Thyroid gland (tissue), 4 donors: Measurements from ENCODE around the gene CKAP5. TPM values are rescaled to one million over a fixed set of nuclear protein-coding genes. Genes with fewer than 3 reads are reported as not detected.
A peak's percentile ranks its signal among the peaks of the same experiment; 100 is the strongest.

Experiments
- DNase-seq, 2 donors: peaks; one replicate each; pipeline ENCODE4 v3.0.0-alpha.2; 2019
- H3K27ac ChIP-seq, 3 donors: fragments of 200-600 bp; sonication (generic); 1 replicate in 2 of 3; 2 replicates in 1 of 3; pipeline ENCODE4 v1.5.1; 2016 to 2019; ENCODE audit warnings: mild to moderate bottlenecking in 1 of 3, moderate library complexity in 1 of 3
- H3K27me3 ChIP-seq: fragments of 200-600 bp; sonication (generic); one replicate; pipeline ENCODE4 v1.5.1; 2019
- H3K36me3 ChIP-seq, 2 donors: fragments of 200-600 bp; sonication (generic); one replicate each; pipeline ENCODE4 v1.5.1; 2016 to 2019
- H3K4me1 ChIP-seq, 2 donors: fragments of 200-600 bp; sonication (generic); one replicate each; pipeline ENCODE4 v1.5.1; 2017 to 2019
- H3K4me3 ChIP-seq, 3 donors: fragments of 200-600 bp; sonication (generic); replicated peaks in 1 of 3; 1 replicate in 2 of 3; 2 replicates in 1 of 3; pipeline ENCODE4 v1.5.1; 2016; ENCODE audit warnings: mild to moderate bottlenecking in 1 of 3
- H3K9me3 ChIP-seq: fragments of 200-600 bp; sonication (generic); one replicate; pipeline ENCODE4 v1.5.1; 2017
- POLR2A ChIP-seq, 2 donors: fragments of 450-650 bp; IDR thresholded peaks; one replicate each; pipeline ENCODE4 v1.6.1; 2017; ENCODE audit warnings: antibody characterized with exemption in 2 of 2, mild to moderate bottlenecking in 2 of 2, moderate library complexity in 1 of 2
- WGBS, 2 donors: methylation state at CpG; one replicate each; pipeline ENCODE4 v1.1.5; 2017; 5-methylcytosine and 5-hydroxymethylcytosine counted together
- intact Hi-C: fragments of 100-400 bp; cut with DNase I; formaldehyde crosslinking; loops from one replicate; pipeline ENCODE4 v1.15.1; 2023
- total RNA-seq, 4 donors: library from RNA; depleted of rRNA; stranded (reverse); fragments of >200 nt; gene quantifications; one replicate each; pipeline ENCODE4 v1.2.3, GENCODE V29; 2016
- TF ChIP-seq, protein P1 (sequence below), 6 experiments: fragments of 200-600 bp in 3 of 6; fragments of 450-650 bp in 3 of 6; sonication (generic) in 3 of 6; IDR thresholded peaks; one replicate each; pipeline ENCODE4 v1.5.1; 2016 to 2019; ENCODE audit warnings: antibody characterized with exemption in 6 of 6, mild to moderate bottlenecking in 2 of 6, inconsistent platforms in 1 of 6, moderate library complexity in 1 of 6

CKAP5 gene
- total RNA-seq, 4 donors from 2014 or later, result 25.3 to 30.1 (median 26.8) TPM

DNA sequence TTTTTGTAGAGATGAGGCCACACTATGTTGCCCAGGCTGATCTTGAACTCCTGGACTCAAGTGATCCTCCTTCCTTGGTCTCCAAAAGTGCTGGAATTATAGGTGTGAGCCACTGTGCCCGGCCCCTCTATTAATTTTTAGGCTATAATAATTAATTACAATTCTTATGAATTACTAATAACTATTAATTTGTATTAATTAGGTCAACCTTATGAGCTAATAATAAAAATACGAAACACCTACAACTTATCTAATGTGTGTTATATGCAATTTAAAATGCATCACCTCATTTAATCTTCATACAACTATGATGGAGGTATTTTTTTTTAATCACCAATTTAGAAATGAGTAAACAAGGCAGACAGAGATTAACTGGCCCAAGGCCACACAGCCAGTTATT lies 46.0 kb upstream of the CKAP5 start:
- Histone ChIP-seq H3K27ac (no peak overlapping the region), H3K4me1 (peaks cover 0 to 15% of the 10 kb centered on the region in 2 donors), H3K9me3 (no peaks in the 10 kb centered on the region), H3K4me3 (no peak overlapping the region), H3K27me3 (no peaks in the 10 kb centered on the region), H3K36me3 (no peaks in the 10 kb centered on the region)
- TF ChIP-seq POLR2A (IDR thresholded peaks at IDR 0.05), result no peak
- TF ChIP-seq, protein P1, sequence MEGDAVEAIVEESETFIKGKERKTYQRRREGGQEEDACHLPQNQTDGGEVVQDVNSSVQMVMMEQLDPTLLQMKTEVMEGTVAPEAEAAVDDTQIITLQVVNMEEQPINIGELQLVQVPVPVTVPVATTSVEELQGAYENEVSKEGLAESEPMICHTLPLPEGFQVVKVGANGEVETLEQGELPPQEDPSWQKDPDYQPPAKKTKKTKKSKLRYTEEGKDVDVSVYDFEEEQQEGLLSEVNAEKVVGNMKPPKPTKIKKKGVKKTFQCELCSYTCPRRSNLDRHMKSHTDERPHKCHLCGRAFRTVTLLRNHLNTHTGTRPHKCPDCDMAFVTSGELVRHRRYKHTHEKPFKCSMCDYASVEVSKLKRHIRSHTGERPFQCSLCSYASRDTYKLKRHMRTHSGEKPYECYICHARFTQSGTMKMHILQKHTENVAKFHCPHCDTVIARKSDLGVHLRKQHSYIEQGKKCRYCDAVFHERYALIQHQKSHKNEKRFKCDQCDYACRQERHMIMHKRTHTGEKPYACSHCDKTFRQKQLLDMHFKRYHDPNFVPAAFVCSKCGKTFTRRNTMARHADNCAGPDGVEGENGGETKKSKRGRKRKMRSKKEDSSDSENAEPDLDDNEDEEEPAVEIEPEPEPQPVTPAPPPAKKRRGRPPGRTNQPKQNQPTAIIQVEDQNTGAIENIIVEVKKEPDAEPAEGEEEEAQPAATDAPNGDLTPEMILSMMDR (IDR thresholded peaks at IDR 0.05), result no peak
- 91 to 96% methylated on average over 2 of the region's 2 CpGs for WGBS, 2 donors
- intact Hi-C loops, result no loop called here
- no peak for DNase-seq

DNA sequence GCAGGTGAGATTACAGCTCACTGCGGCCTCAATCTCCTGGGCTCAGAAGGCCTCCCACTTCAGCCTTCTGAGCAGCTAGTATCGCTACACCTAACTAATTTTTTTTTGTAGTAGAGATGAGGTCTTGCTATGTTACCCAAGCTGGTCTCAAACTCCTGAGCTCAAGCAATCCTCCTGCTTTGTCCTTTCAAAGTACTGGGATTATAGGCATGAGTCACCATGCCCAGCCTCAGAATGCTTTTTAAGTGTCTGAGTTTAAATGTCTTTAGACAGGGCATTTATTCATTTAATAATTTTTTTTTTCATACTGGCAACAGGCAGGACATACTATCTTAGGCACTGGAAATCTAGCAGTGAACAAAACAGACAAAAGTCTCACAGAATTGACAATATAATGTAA lies 44.6 kb upstream of the CKAP5 start:
- H3K4me3 ChIP-seq, result no peak overlapping the region
- H3K27me3 ChIP-seq, result no peaks in the 10 kb centered on the region
- no peak overlapping the region for H3K27ac ChIP-seq
- TF ChIP-seq, protein P1 (IDR thresholded peaks at IDR 0.05), result no peak
- no peak for TF ChIP-seq POLR2A (IDR thresholded peaks at IDR 0.05)
- intact Hi-C loops, result no loop called here
- DNase-seq, result no peak
- 97 to 98% methylated on average over 2 of the region's 2 CpGs for WGBS, 2 donors
- peaks cover 0 to 2% of the 10 kb centered on the region in 2 donors for H3K4me1 ChIP-seq
- no peaks in the 10 kb centered on the region for H3K36me3 ChIP-seq
- H3K9me3 ChIP-seq, result no peaks in the 10 kb centered on the region

DNA sequence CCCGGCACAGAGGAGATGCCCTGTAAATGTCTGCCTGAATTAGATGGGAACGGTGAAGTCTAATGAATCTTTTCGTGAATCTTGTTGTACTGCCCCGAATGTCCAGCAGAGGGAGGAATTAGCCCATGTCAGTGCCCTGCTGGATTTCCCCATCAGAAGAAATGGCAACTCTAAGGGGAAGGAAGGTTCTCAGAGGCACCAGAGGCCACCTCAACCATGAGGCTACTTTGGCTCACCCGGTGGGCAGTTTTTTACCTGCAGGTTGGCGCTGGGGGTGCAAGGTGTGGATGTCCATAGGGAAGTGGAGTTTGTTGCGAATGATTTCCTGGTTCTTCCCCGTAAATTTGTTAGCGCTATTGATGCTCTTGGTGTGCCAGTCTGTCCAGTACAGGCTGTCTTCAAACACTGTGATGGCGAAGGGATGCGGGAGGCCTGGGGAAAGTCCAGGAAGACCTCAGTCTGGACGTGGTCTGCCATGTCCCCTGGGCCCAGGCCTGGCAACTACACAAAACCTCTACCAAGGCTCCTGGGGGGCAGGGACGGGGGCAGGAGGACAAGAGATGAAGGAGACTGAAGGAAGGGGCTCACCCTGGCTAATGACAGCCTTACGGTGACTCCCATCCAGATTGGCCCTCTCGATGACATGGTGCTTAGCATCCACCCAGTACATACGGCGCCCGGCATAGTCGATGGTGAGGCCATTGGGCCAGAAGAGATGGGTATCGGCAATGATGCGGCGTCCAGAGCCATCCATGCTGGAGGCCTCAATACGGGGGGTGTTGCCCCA lies 43.8 kb upstream of the CKAP5 start:
- 63 to 67% methylated on average over 22 to 23 of the region's 23 CpGs for WGBS, 2 donors
- no peaks in the 10 kb centered on the region for H3K27me3 ChIP-seq
- TF ChIP-seq POLR2A (IDR thresholded peaks at IDR 0.05), result no peak
- TF ChIP-seq, protein P1 (IDR thresholded peaks at IDR 0.05), result peak; percentile 71 to 95 (median 84)
- H3K9me3 ChIP-seq, result no peaks in the 10 kb centered on the region
- peak; percentile 69 to 75 for DNase-seq
- H3K27ac ChIP-seq, result no peak overlapping the region
- no peaks in the 10 kb centered on the region for H3K4me1 ChIP-seq
- intact Hi-C loops, result loop anchor here (2.0 to 10.0 kb wide), 2 partner anchors 265 to 465 kb away; partner anchors contain the start of gene MYBPC3
- H3K36me3 ChIP-seq, result no peaks in the 10 kb centered on the region
- no peak overlapping the region for H3K4me3 ChIP-seq

DNA sequence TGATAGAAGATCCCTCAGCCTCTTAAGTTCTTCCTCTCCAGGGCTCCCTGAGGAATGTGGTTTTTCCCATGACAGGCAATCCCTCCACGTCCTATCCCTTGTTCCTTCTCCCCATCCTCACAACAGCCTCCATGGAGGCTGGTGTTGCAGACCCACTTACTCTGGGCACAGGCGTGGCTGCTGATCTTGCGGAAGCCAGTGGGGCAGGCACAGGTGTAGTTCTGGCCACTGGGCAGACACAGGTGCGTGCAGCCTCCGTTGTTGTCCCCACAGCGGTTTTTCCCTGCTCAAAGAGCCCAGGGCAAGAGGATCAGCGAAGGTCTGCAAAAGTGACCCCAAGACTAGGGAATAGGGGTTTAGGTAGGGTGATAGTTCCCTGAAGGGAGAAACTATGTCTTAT lies 43.2 kb upstream of the CKAP5 start:
- WGBS, 2 donors, result 87 to 88% methylated on average over 7 of the region's 7 CpGs
- Histone ChIP-seq H3K4me3 (no peak overlapping the region), H3K36me3 (no peaks in the 10 kb centered on the region), H3K27me3 (no peaks in the 10 kb centered on the region), H3K9me3 (no peaks in the 10 kb centered on the region), H3K4me1 (no peaks in the 10 kb centered on the region), H3K27ac (no peak overlapping the region)
- intact Hi-C loops, result loop anchor here (2.0 to 10.0 kb wide), 2 partner anchors 266 to 466 kb away; partner anchors contain the start of gene MYBPC3
- no peak for DNase-seq
- TF ChIP-seq, protein P1 (IDR thresholded peaks at IDR 0.05), result no peak
- TF ChIP-seq POLR2A (IDR thresholded peaks at IDR 0.05), result no peak

DNA sequence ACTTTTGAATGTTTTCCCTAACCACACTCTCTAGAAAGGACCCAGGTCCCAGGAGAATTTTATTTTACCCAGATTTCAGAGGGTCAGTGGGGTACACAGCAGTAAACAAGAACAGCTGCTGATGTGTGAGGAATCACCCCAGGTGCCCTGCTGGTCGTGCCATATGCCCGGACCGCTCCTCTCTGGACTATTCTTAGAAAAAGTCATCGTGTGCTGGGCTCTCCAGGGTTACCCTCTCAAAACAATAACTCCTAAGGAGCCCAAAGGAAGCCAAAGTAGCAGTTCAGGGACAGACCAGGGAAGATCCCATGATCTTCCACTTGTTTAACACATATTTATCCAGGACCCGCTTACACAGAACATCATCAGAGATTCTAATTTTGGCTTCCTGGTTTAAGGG lies 42.6 kb upstream of the CKAP5 start:
- H3K36me3 ChIP-seq, result no peaks in the 10 kb centered on the region
- 86 to 90% methylated on average over 5 of the region's 5 CpGs for WGBS, 2 donors
- no peak overlapping the region for H3K27ac ChIP-seq
- no peak overlapping the region for H3K4me3 ChIP-seq
- intact Hi-C loops, result loop anchor here (2.0 to 10.0 kb wide), 2 partner anchors 266 to 466 kb away; partner anchors contain the start of gene MYBPC3
- H3K4me1 ChIP-seq, result no peaks in the 10 kb centered on the region
- H3K9me3 ChIP-seq, result no peaks in the 10 kb centered on the region
- DNase-seq, result no peak
- no peak for TF ChIP-seq POLR2A (IDR thresholded peaks at IDR 0.05)
- TF ChIP-seq, protein P1 (IDR thresholded peaks at IDR 0.05), result no peak
- H3K27me3 ChIP-seq, result no peaks in the 10 kb centered on the region
